Stimulated activated CD4-positive, alpha-beta T cell treated with anti-CD3 and anti-CD28 coated beads, Interleukin-15, amount 100 ng/mL, for 48 hours (primary cell): ENCODE measurements around the gene TGM1.

Experiments
- DNase-seq, 2 donors: peaks; one replicate each; pipeline ENCODE4 v3.0.0-alpha.2; 2020; ENCODE audit warnings: low read depth in 2 of 2

Gene TGM1

DNA sequence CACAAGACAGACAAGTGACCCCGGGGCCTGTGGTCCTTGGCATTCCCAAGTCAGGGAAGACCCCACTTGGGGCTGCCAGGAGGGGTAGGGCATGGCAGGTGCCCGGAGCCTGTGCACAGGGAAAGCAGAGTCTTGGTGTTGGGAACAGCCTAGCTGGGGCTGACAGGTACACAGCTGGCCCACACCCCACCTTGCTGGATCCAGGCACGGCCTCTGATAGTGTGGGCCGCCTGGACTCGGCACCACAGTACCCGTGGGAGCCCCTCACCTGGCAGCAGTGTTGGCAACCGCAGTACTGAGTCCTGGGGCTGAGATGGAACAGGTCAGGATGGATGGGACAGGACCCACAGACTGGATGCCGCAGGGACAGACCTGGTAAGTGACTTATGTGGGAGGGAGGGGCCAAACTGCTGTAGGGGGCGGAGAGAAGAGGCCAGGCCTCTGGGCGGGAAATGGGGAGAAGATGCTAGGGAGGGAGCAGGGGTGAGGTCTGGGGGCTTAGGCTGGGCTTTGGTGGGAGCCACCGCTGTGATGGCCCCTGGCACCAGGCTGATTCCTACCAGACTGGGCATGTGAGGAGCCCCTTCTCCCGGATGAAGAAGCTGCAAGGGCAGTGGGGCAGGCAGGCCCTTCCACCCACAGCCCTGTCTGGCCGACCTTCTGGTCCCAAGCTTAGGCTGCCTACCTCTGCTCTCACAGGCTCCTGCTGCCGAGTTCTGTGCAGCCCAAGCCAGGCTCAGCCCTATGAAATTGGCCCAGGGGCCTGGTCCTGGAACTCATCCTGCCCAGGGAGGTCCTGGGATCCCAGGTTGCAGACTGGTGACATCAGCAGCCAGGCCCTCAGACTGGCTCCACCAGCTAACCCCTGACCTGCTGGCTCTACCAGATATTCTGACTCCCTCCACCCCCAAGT is at the start of gene TGM1:
Gene TGM1, minus strand, starts transcription at position 357 of the 913 bp plus-strand sequence. CDS start 825 bp downstream, outside the sequence.
- DNase-seq = no peak

DNA sequence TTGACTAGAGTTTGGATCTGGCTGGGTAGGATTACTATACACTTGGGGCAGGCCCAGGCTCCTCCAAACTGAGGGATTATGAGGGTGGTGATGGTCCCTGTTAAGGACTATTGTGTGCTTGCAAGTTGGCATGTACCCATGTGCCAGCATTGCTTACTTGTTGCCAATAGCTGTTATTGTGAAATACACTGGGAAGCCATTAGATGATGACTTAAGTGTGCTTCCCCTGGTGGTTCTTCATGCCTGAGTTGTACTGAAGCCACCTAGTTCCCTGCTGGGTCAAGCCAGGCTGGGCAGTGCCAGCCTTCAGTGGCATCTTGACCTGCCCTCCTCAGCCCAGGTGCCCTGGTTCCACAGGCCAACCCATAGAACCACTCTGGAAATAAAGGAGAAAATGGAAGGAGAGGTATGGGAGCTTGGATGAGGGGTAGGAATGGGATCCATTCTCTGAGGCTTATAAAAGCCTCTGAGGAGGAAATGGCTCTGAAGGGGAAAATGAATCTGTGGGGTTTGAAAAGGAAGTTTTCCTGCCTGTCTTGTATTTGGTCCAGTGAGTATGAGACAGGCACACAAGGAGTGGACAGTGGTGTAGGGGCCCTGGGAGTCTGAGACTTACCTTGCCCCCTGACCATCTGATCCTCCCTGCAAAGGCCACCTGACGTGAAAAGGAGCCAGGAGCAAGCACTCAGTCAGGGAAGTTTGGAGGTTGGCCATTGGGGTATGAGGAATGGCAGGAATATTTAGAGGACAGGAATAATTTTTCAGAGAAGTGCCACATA is 49.0 kb upstream of the TGM1 start:
- no peak for DNase-seq

DNA sequence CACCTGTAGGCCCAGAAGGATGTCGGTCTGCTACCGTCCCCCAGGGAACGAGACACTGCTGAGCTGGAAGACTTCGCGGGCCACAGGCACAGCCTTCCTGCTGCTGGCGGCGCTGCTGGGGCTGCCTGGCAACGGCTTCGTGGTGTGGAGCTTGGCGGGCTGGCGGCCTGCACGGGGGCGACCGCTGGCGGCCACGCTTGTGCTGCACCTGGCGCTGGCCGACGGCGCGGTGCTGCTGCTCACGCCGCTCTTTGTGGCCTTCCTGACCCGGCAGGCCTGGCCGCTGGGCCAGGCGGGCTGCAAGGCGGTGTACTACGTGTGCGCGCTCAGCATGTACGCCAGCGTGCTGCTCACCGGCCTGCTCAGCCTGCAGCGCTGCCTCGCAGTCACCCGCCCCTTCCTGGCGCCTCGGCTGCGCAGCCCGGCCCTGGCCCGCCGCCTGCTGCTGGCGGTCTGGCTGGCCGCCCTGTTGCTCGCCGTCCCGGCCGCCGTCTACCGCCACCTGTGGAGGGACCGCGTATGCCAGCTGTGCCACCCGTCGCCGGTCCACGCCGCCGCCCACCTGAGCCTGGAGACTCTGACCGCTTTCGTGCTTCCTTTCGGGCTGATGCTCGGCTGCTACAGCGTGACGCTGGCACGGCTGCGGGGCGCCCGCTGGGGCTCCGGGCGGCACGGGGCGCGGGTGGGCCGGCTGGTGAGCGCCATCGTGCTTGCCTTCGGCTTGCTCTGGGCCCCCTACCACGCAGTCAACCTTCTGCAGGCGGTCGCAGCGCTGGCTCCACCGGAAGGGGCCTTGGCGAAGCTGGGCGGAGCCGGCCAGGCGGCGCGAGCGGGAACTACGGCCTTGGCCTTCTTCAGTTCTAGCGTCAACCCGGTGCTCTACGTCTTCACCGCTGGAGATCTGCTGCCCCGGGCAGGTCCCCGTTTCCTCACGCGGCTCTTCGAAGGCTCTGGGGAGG is 47.9 kb upstream of the TGM1 start, which contains the start of gene LTB4R:
Gene LTB4R, plus strand, starts transcription at position 857 of the 959 bp plus-strand sequence. CDS start 4,150 bp downstream, outside the sequence.
- peak in 1 of 2 donors; percentile 44 for DNase-seq

DNA sequence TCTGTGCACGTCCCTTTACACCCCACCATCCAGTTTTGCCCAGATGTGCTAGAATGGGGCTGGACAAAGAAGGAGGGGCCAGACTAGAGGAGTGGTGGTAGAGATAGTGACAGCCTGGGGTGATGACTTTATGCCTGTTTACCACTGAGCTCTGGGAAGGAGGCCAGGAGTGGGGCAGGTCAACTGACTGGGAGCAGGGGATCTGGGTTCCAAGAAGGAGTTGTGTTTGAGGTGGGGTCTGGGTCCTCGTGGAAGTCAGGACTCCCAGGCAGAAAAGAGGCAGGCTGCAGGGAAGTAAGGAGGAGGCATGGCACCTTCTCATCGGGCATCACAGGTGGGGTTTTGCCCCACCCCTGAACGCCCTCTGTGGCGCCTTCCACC is 47.3 kb upstream of the TGM1 start:
- DNase-seq = no peak

DNA sequence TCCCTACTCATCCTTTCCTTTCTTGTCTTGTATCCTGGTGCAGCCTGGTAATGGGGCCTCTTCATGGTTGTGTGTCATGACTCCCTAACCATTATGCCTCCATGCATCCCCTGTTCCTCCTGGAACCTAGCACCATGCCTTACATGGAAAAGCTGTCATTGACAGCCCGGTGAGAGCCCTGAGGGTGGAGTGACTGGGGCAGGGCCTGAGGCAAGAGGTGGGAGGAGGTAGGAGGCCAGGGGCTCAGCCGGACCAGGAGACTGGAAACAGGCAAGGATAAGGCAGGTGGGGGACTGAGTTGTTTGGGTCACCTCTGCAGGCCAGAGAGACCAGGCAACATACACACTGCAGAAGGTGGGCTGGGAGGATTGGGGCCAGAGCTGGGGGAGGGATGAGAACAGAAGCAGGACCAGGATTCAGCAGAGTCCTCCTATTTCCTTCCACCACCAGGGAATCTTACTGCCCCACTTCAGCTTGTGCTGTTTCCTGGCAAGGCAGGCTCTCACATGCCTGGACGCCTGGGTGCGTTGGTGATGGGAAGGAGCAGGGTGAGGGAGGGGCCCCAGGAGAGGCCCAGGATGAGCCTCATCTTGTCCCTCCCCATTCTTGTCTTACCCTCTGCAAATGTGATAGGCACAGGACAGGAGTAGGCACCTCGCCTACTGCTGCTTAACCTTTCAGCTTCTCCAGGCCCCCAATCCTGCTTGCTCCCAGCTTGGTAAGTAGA is 46.7 kb upstream of the TGM1 start, which contains the start of gene LTB4R2:
Gene LTB4R2, plus strand, starts transcription at position 603 of the 727 bp plus-strand sequence. CDS start 525 bp downstream, outside the sequence.
- no peak for DNase-seq

DNA sequence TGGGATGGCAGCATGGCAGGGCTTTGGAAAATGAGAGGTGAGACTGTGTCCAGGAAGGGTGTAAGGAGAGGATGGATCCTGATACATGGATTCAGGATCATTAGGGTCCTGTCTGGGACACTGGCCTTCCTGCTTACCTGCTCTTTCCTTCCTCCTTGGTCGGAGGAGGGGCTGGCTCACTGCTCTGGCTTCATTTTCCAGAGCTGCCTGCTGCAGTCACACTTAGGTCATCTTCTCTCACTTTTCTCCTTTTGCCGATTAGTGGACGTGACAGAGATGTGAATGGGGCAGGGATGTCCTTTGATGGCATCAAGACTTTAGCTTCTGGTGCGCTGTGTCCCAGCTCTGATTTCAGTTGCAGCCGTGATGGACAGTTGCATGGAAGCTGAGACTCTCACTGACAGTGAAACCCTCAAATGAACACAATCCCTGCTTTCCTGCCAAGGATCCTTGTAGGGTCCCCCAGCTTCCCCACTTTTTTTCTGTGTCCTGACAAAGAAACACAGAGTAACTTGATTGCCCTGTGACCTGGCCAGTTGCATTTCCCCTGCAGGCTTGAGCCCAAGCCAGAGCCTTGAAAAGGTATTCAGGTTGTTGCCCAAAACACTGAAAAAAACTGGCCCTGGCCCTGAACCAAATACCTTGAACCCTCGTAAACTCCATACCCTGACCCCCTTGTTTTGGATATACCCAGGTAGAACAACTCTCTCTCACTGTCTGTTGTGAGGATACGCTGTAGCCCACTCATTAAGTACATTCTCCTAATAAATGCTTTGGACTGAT is 45.6 kb upstream of the TGM1 start:
- DNase-seq = no peak

DNA sequence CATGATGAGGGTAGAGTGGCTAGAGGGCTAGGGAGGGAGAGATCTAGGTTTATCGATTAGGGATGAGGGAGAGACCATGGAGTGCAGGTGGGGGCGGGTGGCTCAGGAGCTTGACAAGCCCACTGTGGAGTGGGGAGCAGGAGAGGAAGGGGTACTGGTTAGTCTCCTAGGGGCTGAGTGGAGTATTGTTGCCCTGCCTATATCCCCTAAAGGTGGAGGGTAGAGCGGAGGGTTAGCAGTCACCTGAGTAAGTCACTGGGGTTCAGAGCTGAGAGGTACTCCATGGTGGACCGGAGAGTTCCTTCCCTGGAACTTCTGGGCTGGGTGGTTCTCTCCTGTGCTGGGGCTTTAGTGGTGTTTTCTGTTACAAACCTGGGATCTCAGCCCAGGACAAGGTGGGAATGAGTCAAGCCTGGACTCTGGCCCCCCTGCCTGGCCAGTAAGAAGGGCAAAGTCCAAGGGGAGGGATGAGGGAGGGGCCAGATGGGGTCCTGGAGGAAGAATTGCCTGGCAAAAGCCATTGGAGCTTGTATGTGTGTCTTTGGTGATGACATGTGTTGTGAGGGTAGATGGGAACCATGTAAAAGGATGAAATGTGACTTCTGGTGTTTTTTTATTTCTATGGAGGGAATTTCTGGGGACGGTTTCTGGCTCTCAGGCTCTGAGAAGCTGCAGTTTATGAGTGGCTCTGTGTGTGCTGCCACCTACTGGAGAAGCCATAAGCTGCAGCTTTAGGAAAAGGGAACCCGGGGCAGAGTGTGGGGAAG is 44.8 kb upstream of the TGM1 start, which contains the start of gene CIDEB:
Gene CIDEB, minus strand, starts transcription at position 403 of the 767 bp plus-strand sequence. Its CDS starts 119 bp downstream, at position 284.
- DNase-seq = peak in 1 of 2 donors; percentile 49

DNA sequence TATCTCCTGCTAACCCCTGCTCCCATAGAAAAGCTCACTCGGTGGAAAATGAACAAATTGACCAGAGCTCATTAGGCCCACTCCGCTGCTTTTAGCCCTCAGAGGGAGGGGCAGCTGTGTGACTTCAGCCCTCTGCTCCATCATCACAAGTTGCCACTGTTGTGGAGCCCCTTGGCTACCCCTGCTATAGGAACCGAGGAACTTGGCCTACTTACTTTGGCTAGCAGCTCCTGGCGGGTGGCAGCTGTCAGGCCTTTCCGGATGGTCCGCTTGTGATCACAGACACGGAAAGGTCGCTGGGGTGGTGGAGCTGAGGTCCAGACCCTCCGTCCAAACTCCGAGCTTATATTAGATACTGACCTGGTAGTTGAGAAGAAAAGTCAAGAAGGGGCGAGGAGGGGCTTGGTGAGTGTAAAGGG is 44.2 kb upstream of the TGM1 start:
- no peak for DNase-seq

DNA sequence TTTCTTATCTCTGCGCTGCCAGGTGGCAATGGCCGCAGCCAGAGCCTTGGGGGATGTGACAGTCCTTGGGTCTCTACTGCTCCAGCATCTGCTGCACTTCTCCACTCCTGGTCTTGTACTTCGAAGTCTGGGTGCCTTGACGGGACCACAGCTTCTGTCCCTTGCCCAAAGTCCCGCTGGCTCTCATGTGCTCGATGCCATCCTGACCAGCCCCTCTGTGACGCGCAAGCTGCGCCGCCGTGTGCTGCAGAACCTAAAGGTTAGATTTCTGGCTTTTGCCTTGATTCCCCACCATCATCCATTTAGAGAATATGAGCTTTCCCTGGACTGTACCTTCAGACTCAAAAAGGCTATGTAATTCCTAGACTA is 41.0 kb upstream of the TGM1 start:
- DNase-seq = no peak

DNA sequence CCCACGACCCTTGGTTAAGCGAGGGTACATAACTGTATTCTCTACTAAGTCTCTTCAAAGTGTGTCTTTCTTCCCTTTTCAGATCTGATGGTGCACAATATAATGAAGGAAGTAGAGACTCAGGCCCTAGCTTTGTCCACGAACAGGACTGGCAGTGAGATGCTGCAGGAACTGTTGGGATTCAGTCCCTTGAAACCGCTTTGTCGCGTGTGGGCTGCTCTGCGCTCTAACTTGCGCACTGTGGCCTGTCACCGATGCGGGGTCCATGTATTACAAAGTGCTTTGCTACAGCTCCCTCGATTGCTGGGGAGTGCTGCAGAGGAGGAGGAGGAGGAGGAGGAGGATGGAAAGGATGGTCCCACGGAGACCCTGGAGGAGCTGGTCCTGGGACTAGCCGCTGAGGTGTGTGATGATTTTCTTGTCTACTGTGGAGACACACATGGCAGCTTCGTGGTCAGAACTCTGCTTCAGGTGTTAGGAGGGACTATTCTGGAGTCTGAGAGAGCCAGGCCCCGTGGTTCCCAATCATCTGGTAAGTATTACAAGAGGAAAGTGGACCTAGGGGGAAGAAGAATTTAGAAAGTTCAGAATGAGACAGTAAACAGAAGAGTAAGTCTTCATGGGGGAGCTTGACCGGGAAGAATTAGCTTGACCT is 37.5 kb upstream of the TGM1 start:
- no peak for DNase-seq

DNA sequence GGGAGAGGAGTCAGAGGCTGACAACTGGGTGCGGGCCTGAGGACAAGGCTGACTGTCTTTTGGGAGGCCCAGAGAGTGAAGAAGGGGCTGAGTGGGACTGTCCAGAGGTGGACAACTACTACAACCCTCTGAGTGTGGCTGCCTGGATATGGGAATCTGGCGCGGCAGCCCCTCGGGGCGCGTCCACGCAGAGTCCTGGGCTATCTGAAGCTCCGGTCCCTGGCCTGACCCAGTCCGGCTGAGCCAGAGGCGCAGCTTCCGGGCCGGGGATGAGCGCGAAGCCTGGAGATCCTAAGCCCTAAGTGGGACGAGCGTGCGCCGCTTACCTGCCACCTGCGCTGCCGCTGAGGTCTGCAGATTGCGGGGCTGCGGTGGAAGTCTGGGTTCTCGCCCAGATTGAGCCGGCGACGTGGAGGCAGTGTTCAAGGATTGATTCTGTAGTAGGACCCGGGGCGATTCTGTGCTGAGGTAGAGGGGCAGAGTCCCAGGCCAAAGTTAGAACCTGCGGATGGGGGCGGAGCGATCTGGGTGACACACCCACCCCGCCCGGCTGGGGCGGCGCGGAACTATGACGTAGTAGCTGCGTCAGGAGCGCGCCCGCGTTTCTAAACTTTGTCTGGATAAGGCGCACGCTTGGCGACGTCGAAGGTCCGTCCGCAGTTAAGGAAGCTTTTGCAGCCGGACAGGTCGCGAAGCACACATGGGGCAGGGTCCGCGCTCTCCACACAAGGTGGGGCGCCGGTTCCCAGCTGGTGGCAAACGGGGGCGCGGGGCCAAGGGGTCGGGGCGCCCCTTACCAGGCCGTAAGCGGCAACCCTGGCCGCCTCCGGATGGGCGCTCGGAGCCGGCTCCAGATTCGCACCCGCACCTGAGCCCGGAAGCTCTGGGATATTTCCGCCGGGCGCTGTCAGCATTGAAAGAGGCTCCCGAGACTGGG is 36.5 kb upstream of the TGM1 start, which contains the start of the genes DHRS1 and NOP9:
Gene DHRS1, minus strand, starts transcription at position 526 of the 937 bp plus-strand sequence. CDS start 674 bp downstream, outside the sequence.
Gene NOP9, plus strand, starts transcription at position 596 of the 937 bp plus-strand sequence. Its CDS starts 105 bp downstream, at position 701.
- DNase-seq = peak; percentile 83 to 88

DNA sequence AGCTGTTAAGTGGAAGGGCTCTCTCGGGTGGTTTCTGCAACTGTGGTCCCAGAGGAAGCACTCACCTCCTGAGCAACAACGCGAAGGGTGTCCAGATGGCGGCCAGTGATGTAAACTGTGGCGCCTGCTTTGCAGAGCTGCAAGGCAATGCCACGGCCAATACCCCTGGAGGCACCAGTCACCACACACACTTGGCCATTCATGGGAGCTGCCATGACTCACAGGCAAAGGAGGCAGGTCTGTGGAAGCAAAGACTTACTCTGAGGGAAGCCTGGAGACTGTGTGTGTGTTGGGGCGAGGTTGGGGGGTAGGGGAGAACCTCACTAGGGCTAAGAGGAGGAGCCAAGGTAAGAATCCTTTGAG is 35.9 kb upstream of the TGM1 start:
- DNase-seq = no peak

DNA sequence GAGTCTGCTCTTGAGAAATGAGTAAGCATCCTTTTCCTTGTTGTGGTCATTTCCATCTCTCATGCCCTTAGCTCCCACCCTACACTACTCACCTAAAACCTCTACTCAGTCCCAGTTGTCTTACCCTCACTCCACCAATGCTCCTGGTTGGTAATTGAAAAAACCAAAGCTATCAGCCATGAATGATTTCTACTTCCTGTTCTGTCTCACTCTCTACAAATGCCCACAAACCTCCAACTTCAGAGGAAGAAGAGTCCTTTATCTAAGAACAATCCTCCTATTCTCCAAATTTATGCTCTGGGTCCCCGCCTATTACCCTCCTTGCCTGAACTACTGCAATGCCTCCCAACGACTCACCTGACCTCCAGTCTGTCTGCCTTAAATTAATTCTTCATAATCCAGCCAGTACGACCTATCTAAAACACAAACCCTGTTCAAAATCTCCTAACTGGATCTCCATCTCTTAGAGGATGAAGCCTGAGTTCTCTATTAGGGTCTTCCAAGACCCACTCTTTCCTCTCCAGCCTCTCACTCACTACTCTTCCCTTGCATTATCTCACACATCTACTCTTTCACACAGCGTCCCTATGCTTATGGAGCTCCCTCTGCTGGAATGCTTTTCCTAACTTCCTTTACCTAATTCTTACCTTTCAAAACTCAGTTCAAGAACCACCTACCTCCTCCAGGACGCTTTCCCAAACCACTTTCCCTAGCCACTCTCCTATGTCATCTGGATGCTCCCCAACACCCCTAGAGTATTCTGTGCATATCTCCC is 34.4 kb upstream of the TGM1 start:
- DNase-seq = no peak

DNA sequence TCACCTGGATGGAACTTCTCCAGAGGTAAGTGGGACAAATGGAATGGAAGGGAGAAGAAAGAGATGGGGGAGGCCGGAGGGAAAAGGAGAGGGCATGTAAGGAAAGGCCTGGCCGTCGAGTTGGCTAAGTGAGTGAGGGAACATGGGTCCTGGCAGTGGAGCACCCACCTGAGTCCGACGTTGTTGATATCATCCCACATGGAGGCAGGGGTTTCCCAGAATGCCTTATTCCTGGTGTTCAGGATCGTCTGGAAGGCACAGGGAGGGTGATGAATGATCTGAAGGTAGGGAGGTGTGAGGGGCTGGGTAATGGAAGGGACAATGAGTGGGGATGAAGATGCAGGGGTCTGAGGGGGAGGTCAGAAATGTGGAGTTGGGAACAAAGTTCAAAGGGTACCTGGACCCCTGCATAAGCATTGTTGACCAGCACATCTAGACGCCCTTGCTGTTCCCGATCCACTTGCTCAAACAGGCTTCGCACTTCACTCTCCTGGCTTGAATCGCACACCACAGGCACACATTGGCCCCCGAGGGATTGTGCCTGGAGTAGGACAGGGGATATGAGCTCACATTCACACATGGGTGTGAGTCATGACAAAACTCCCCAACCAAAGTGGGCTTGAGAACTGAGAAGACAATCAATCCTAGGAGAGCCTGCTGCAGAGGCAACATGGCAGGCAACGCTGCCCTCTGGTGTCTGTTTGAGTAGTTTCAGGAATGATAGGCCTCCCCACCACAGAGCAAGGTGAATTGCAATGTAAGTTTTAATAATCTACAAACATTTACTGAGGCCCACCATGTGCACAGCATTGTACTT is 33.6 kb upstream of the TGM1 start:
- DNase-seq = peak; percentile 61 to 68

DNA sequence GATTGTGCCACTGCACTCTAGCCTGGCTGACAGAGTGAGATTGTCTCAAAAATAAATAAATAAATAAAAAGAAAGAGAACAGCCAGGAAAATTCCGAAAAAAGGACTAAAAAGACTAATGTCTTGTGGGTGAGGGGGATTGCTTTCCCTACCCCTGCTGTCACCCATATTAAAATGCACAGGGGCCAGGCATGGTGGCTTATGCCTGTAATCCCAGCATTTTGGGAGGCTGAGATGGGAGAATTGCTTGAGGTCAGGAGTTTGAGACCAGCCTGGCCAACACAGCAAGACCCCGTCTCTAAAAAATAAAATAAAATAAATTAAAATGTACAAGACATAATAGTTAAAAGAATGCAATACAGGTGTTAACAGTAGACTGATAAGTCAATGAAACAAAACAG is 30.5 kb upstream of the TGM1 start:
- DNase-seq = no peak
